Stimulated activated CD8-positive, alpha-beta memory T cell treated with anti-CD3 and anti-CD28 coated beads, Interleukin-15, amount 100 ng/mL, for 24 hours (primary cell): Measurements from ENCODE around the gene ITGB7.

Source experiments
- DNase-seq: peaks from one replicate; pipeline ENCODE4 v3.0.0-alpha.2; 2020; ENCODE audit warnings: low read depth

The ITGB7 gene

GRCh38 chr12:53196486-53196885 lies 10.6 kb downstream of the ITGB7 start:
- DNase-seq, result no peak

GRCh38 chr12:53195516-53196420 lies 11.3 kb downstream of the ITGB7 start:
- no peak for DNase-seq

GRCh38 chr12:53194973-53195372 lies 12.1 kb downstream of the ITGB7 start:
- no peak for DNase-seq

GRCh38 chr12:53193985-53194716 lies 12.9 kb downstream of the ITGB7 start:
- no peak for DNase-seq

- DNase-seq, result no peak
These were observed 14.0 kb downstream of the ITGB7 start for GRCh38 chr12:53193040-53193439.

- no peak for DNase-seq
These were observed 14.5 kb downstream of the ITGB7 start for GRCh38 chr12:53192531-53193021.

- DNase-seq, result no peak
These were observed 15.0 kb downstream of the ITGB7 start for GRCh38 chr12:53191885-53192530.

GRCh38 chr12:53191096-53191884 lies 15.8 kb downstream of the ITGB7 start:
- no peak for DNase-seq

- DNase-seq, result no peak
These were observed 16.8 kb downstream of the ITGB7 start for GRCh38 chr12:53190108-53190729.

- DNase-seq, result no peak
These were observed 19.7 kb downstream of the ITGB7 start for GRCh38 chr12:53187145-53187899.

GRCh38 chr12:53186745-53187144 lies 20.3 kb downstream of the ITGB7 start:
- DNase-seq, result no peak

- DNase-seq, result no peak
These were observed 21.4 kb downstream of the ITGB7 start for GRCh38 chr12:53185582-53186153.

- no peak for DNase-seq
These were observed 22.2 kb downstream of the ITGB7 start for GRCh38 chr12:53184828-53185227.

- no peak for DNase-seq
These were observed 24.1 kb downstream of the ITGB7 start for GRCh38 chr12:53182903-53183302.

GRCh38 chr12:53181935-53182334 lies 25.1 kb downstream of the ITGB7 start:
- DNase-seq, result no peak

- peak; percentile 61 for DNase-seq
These were observed 26.0 kb downstream of the ITGB7 start for GRCh38 chr12:53180931-53181645.

- DNase-seq, result peak; percentile 88
These were observed 26.7 kb downstream of the ITGB7 start, which contains the start of the genes CSAD and ZNF740 for GRCh38 chr12:53180220-53180930. Gene CSAD, minus strand, starts transcription at chr12:53180925. Its CDS starts 7,455 bp downstream, at chr12:53173470. Gene ZNF740, plus strand, starts transcription at chr12:53180722. Its CDS starts 1,262 bp downstream, at chr12:53181984.

GRCh38 chr12:53179687-53180219 lies 27.3 kb downstream of the ITGB7 start:
- DNase-seq, result no peak
